Hepatocyte (in vitro differentiated cells): ENCODE results near the gene SLC39A1.

Source experiments
- EZH2phosphoT487 ChIP-seq: fragments of 200-600 bp; sonication (generic); IDR thresholded peaks from one replicate; pipeline ENCODE4 v1.6.1; 2018; ENCODE audit warnings: antibody characterized with exemption, mild to moderate bottlenecking, low read depth, moderate library complexity; ENCODE audit not compliant: unreplicated experiment, severe bottlenecking
- TF ChIP-seq, protein P1 (sequence below): fragments of 200-600 bp; sonication (generic); IDR thresholded peaks from 2 replicates; pipeline ENCODE4 v1.5.1; 2016; ENCODE audit warnings: antibody characterized with exemption, mild to moderate bottlenecking; ENCODE audit not compliant: poor library complexity

DNA sequence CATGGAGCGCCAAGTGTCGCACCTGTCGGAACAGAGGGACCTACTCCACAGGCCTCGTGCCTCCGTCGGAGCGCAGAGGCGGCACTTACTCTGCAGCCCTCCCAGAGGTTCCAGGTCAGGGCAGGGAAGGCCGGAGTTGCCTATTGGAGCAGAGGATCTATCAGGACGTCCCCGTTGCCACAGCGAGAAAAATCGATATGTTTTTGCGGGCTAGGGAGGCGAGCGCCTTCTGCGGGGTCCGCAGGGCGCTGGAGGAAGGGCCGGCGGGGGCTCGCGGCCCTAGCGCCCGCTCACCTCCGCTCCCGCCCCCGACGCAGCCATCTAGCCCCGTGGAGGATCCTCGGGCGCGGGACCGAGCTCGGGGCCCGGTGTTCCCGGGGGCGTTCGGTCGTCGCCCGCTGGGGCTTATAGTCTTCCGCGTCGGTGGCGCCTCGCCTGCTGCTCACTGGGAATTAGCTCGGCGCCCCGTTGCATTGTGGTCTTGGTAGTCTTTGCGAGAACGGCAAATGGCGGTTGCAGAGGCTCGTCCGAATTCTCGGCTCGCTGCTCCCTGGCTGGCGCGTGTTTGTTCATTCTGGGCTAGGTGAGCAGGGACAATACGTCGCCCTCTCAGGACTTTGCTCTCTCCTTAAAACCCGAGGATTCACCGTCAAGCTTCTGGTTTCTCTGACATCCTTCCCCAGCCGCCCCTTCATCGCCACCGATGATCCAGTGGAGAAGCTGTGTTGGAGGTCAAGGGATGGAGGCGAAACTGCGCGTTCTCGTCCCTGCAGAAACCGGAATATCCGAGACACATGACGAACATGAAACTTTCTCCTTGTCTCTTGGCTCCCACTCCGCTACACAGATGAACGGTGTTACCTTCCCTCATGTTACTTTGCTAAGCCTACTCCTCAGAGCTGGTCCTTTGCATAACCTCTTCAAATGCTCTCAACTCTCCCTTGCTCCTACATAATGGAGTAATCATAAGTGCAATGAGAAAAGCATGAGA is 14.2 kb upstream of the SLC39A1 start, which contains the start of gene JTB:
- TF ChIP-seq, protein P1, sequence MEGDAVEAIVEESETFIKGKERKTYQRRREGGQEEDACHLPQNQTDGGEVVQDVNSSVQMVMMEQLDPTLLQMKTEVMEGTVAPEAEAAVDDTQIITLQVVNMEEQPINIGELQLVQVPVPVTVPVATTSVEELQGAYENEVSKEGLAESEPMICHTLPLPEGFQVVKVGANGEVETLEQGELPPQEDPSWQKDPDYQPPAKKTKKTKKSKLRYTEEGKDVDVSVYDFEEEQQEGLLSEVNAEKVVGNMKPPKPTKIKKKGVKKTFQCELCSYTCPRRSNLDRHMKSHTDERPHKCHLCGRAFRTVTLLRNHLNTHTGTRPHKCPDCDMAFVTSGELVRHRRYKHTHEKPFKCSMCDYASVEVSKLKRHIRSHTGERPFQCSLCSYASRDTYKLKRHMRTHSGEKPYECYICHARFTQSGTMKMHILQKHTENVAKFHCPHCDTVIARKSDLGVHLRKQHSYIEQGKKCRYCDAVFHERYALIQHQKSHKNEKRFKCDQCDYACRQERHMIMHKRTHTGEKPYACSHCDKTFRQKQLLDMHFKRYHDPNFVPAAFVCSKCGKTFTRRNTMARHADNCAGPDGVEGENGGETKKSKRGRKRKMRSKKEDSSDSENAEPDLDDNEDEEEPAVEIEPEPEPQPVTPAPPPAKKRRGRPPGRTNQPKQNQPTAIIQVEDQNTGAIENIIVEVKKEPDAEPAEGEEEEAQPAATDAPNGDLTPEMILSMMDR = no peak
- no peak for TF ChIP-seq EZH2phosphoT487
